OCI-LY1 (cell line): Measurements from ENCODE around the gene CCL1.

Source experiments
- H2AFZ ChIP-seq: fragments of 200-600 bp; sonication (generic), shearing (Covaris generic); 2 replicates; pipeline ENCODE4 v1.6.0; 2014; ENCODE audit warnings: antibody characterized with exemption, mild to moderate bottlenecking, low read length
- H3F3A ChIP-seq: fragments of 200-600 bp; sonication (generic), shearing (Covaris generic); 2 replicates; pipeline ENCODE4 v1.6.0; 2014; ENCODE audit warnings: mild to moderate bottlenecking, antibody characterized with exemption, low read length, moderate library complexity; ENCODE audit not compliant: insufficient read depth
- H3K27ac ChIP-seq: fragments of 200-600 bp; sonication (generic); 2 replicates; pipeline ENCODE4 v1.5.1; 2014; ENCODE audit warnings: low read length, mixed run types, mild to moderate bottlenecking, low read depth; ENCODE audit not compliant: poor library complexity, severe bottlenecking
- H3K27me3 ChIP-seq: fragments of 200-600 bp; sonication (generic); 2 replicates; pipeline ENCODE4 v1.6.0; 2014; ENCODE audit warnings: antibody characterized with exemption, mild to moderate bottlenecking, low read length, moderate library complexity; ENCODE audit not compliant: insufficient read depth
- H3K36me3 ChIP-seq: fragments of 200-600 bp; sonication (generic); 2 replicates; pipeline ENCODE4 v1.6.1; 2014; ENCODE audit warnings: mild to moderate bottlenecking, antibody characterized with exemption, low read length, moderate library complexity, mixed read lengths; ENCODE audit not compliant: insufficient read depth
- H3K4me1 ChIP-seq: fragments of 200-600 bp; sonication (generic); 2 replicates; pipeline ENCODE4 v1.5.1; 2014; ENCODE audit warnings: mild to moderate bottlenecking, low read length, moderate library complexity; ENCODE audit not compliant: insufficient read depth, severe bottlenecking
- H3K4me2 ChIP-seq: fragments of 200-600 bp; sonication (generic), shearing (Covaris generic); 2 replicates; pipeline ENCODE4 v1.6.1; 2014; ENCODE audit warnings: low read length
- H3K4me3 ChIP-seq: fragments of 200-600 bp; sonication (generic); 2 replicates; pipeline ENCODE4 v1.5.1; 2014; ENCODE audit warnings: low read length, low read depth, mild to moderate bottlenecking, mixed read lengths; ENCODE audit not compliant: poor library complexity, severe bottlenecking
- H3K79me2 ChIP-seq: fragments of 200-600 bp; shearing (Covaris generic); 2 replicates; pipeline ENCODE4 v1.6.1; 2016; ENCODE audit warnings: mixed run types, low read length, mixed read lengths; ENCODE audit not compliant: insufficient read depth
- H3K9ac ChIP-seq: fragments of 200-600 bp; sonication (generic), shearing (Covaris generic); 2 replicates; pipeline ENCODE4 v1.6.1; 2014; ENCODE audit warnings: mild to moderate bottlenecking, low read length, mixed read lengths
- H3K9me2 ChIP-seq: fragments of 200-600 bp; sonication (generic), shearing (Covaris generic); 2 replicates; pipeline ENCODE4 v1.6.1; 2014; ENCODE audit warnings: low read depth, mild to moderate bottlenecking, low read length, mixed read lengths
- H3K9me3 ChIP-seq: fragments of 200-600 bp; shearing (Covaris generic); 2 replicates; pipeline ENCODE4 v1.6.1; 2014; ENCODE audit warnings: low read length, mixed read lengths
- H4K20me1 ChIP-seq: fragments of 200-600 bp; sonication (generic), shearing (Covaris generic); 2 replicates; pipeline ENCODE4 v1.6.0; 2016; ENCODE audit warnings: mild to moderate bottlenecking, low read length; ENCODE audit not compliant: insufficient read depth
- CTCF ChIP-seq: fragments of 200-600 bp; sonication (generic), shearing (Covaris generic); IDR thresholded peaks from 2 replicates; pipeline ENCODE4 v1.5.1; 2017; ENCODE audit warnings: mild to moderate bottlenecking, antibody characterized with exemption, low read length, moderate library complexity, mixed read lengths
- EZH2 ChIP-seq: fragments of 200-600 bp; sonication (generic), shearing (Covaris generic); IDR thresholded peaks from 2 replicates; pipeline ENCODE4 v1.8.0; 2017; ENCODE audit warnings: borderline replicate concordance, mixed run types, mild to moderate bottlenecking, antibody characterized with exemption, low read length, moderate library complexity, mixed read lengths

The CCL1 gene

GRCh38 chr17:34356194-34356593 is 6.8 kb downstream of the CCL1 start, which contains the start of gene CCL13:
TSS of gene CCL13 (plus strand) at chr17:34356480. CDS start at chr17:34356527, 47 bp downstream.
- H3K36me3 ChIP-seq = no peaks in the 10 kb centered on the region
- no peaks in the 10 kb centered on the region for H3K4me1 ChIP-seq
- H2AFZ ChIP-seq = no peak within 1 kb of the TSS
- no peak within 1 kb of the TSS for H3K27ac ChIP-seq
- H3K4me2 ChIP-seq = no peak within 1 kb of the TSS
- no peaks in the 10 kb centered on the region for H3K79me2 ChIP-seq
- no peaks in the 10 kb centered on the region for H3K9me2 ChIP-seq
- H3K9me3 ChIP-seq = no peaks in the 10 kb centered on the region
- no peaks in the 10 kb centered on the region for H3F3A ChIP-seq
- no peaks in the 10 kb centered on the region for H3K27me3 ChIP-seq
- no peaks in the 10 kb centered on the region for H4K20me1 ChIP-seq
- TF ChIP-seq EZH2 (no peak), CTCF (no peak)
- no peak within 1 kb of the TSS for H3K4me3 ChIP-seq
- H3K9ac ChIP-seq = no peak within 1 kb of the TSS

- Histone ChIP-seq H4K20me1 (no peaks in the 10 kb centered on the region), H3K4me1 (no peaks in the 10 kb centered on the region), H3K36me3 (no peaks in the 10 kb centered on the region), H3K4me2 (no peak overlapping the region), H3K9me3 (no peaks in the 10 kb centered on the region), H3K9ac (no peak overlapping the region), H3K4me3 (no peak overlapping the region), H3K79me2 (no peaks in the 10 kb centered on the region), H3F3A (no peaks in the 10 kb centered on the region), H2AFZ (no peak overlapping the region), H3K27me3 (no peaks in the 10 kb centered on the region), H3K27ac (no peak overlapping the region), H3K9me2 (no peaks in the 10 kb centered on the region)
- no peak for TF ChIP-seq CTCF
- no peak for TF ChIP-seq EZH2
Observed at GRCh38 chr17:34354637-34355036, 8.4 kb downstream of the CCL1 start.

GRCh38 chr17:34352191-34352590 is 10.8 kb downstream of the CCL1 start:
- no peaks in the 10 kb centered on the region for H3K9me2 ChIP-seq
- no peaks in the 10 kb centered on the region for H3K79me2 ChIP-seq
- H3K27ac ChIP-seq = no peak overlapping the region
- H2AFZ ChIP-seq = no peak overlapping the region
- H3K4me3 ChIP-seq = no peak overlapping the region
- no peak overlapping the region for H3K4me2 ChIP-seq
- TF ChIP-seq CTCF (no peak), EZH2 (no peak)
- no peaks in the 10 kb centered on the region for H3K9me3 ChIP-seq
- no peaks in the 10 kb centered on the region for H3K36me3 ChIP-seq
- H4K20me1 ChIP-seq = no peaks in the 10 kb centered on the region
- no peaks in the 10 kb centered on the region for H3K27me3 ChIP-seq
- H3K9ac ChIP-seq = no peak overlapping the region
- no peaks in the 10 kb centered on the region for H3K4me1 ChIP-seq
- no peaks in the 10 kb centered on the region for H3F3A ChIP-seq
